NCI-H748 (cell line): ENCODE results near the gene APOM.
A peak's percentile ranks its signal among the peaks of the same experiment; 100 is the strongest.

Experiments used
- DNase-seq: peaks from one replicate; lab custom pipeline; 2025; ENCODE audit not compliant: unreplicated experiment; lab: John Stamatoyannopoulos, UW

The APOM gene

GRCh38 chr6:31655349-31656237 is at the start of gene APOM:
TSS of gene APOM (plus strand) at chr6:31655894. CDS start at chr6:31655967, 73 bp downstream.
- no peak for DNase-seq

GRCh38 chr6:31607317-31607716 is 48.4 kb upstream of the APOM start:
- DNase-seq: no peak

- DNase-seq: peak; percentile 95
These were observed 45.9 kb upstream of the APOM start for GRCh38 chr6:31609519-31610406.

GRCh38 chr6:31610968-31611367 is 44.7 kb upstream of the APOM start:
- no peak for DNase-seq

- no peak for DNase-seq
These were observed 41.5 kb upstream of the APOM start for GRCh38 chr6:31614075-31614619.

- no peak for DNase-seq
These were observed 40.8 kb upstream of the APOM start, which contains the start of gene AIF1 for GRCh38 chr6:31614684-31615578. TSS of gene AIF1 (plus strand) at chr6:31615234. CDS start at chr6:31615330, 96 bp downstream.

GRCh38 chr6:31615748-31616147 is 39.9 kb upstream of the APOM start:
- DNase-seq: no peak

GRCh38 chr6:31617010-31617409 is 38.7 kb upstream of the APOM start:
- DNase-seq: no peak

- DNase-seq: peak; percentile 100
These were observed 35.7 kb upstream of the APOM start for GRCh38 chr6:31619805-31620585.

- peak; percentile 91 for DNase-seq
These were observed 34.9 kb upstream of the APOM start, which contains the start of gene PRRC2A for GRCh38 chr6:31620586-31621319. TSS of gene PRRC2A (plus strand) at chr6:31620715. CDS start at chr6:31622790, 2,075 bp downstream.

GRCh38 chr6:31621320-31621939 is 34.3 kb upstream of the APOM start:
- DNase-seq: peak; percentile 23

- DNase-seq: no peak
These were observed 33.7 kb upstream of the APOM start for GRCh38 chr6:31621991-31622390.

- no peak for DNase-seq
These were observed 33.0 kb upstream of the APOM start for GRCh38 chr6:31622684-31623091.

GRCh38 chr6:31624070-31624469 is 31.6 kb upstream of the APOM start:
- no peak for DNase-seq

GRCh38 chr6:31626952-31627351 is 28.7 kb upstream of the APOM start:
- no peak for DNase-seq

- no peak for DNase-seq
These were observed 27.9 kb upstream of the APOM start for GRCh38 chr6:31627690-31628287.

- DNase-seq: no peak
These were observed 26.7 kb upstream of the APOM start for GRCh38 chr6:31629014-31629413.
